Measurements from ENCODE around the gene TTC33.
"Not testable (repeated sequence)": the region's sequence is repeated elsewhere in the genome, so short reads cannot be mapped to it uniquely, and the experiment has no call there.

The TTC33 gene

GRCh38 chr5:40646266-40646665 is 109.5 kb downstream of the TTC33 start:
- Histone ChIP-seq H3K4me1 (ENCODE audit: low read depth, poor library complexity, severe bottlenecking) (peaks cover 16% of the 10 kb centered on the region), H3K27ac (no peak overlapping the region), H4K20me1 (ENCODE audit: insufficient read depth) (no peaks in the 10 kb centered on the region), H3K36me3 (ENCODE audit: insufficient read depth) (no peaks in the 10 kb centered on the region), H3K27me3 (ENCODE audit: insufficient read depth, low read depth) (no peaks in the 10 kb centered on the region), H3K9ac (no peak overlapping the region), H3K4me2 (no peak overlapping the region), H3K79me2 (ENCODE audit: insufficient read depth, low read depth) (no peaks in the 10 kb centered on the region), H3K4me3 (IDR thresholded peaks at IDR 0.05; ENCODE audit: insufficient read depth, low read depth, low read length) (no peak overlapping the region), H2AFZ (ENCODE audit: low read depth) (no peak overlapping the region)
- TF ChIP-seq CTCF (conservative IDR thresholded peaks at IDR 0.05; ENCODE audit: low read depth, low read length) = no peak

GRCh38 chr5:40639531-40639930 is 116.2 kb downstream of the TTC33 start:
- not testable (repeated sequence) for H3K4me3 ChIP-seq (IDR thresholded peaks at IDR 0.05; ENCODE audit: insufficient read depth, low read depth, low read length); H3K36me3 ChIP-seq (ENCODE audit: insufficient read depth); H3K79me2 ChIP-seq (ENCODE audit: insufficient read depth, low read depth); H3K9ac ChIP-seq; H3K4me2 ChIP-seq; H2AFZ ChIP-seq (ENCODE audit: low read depth); H4K20me1 ChIP-seq (ENCODE audit: insufficient read depth); H3K27ac ChIP-seq; H3K27me3 ChIP-seq (ENCODE audit: insufficient read depth, low read depth)
- H3K4me1 ChIP-seq (ENCODE audit: low read depth, poor library complexity, severe bottlenecking) = peaks cover 18% of the 10 kb centered on the region

DNA sequence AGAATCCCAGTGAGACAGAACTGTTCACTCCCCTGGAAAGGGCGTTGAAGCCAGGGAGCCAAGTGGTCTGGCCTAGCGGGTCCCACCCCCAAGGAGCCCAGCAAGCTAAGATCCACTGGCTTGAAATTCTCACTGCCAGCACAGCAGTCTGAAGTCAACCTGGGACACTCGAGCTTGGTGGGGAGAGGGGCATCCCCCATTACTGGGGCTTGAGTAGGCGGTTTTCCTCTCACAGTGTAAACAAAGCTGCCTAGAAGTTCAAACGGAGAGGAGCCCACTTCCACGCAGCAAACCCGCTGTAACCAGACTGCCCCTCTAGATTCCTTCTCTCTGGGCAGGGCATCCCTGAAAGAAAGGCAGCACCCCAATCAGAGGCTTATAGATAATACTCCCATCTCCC is 121.2 kb downstream of the TTC33 start:
- no peak overlapping the region for H3K4me3 ChIP-seq (IDR thresholded peaks at IDR 0.05; ENCODE audit: insufficient read depth, low read depth, low read length)
- H3K27me3 ChIP-seq (ENCODE audit: insufficient read depth, low read depth) = no peaks in the 10 kb centered on the region
- H3K9ac ChIP-seq = no peak overlapping the region
- H4K20me1 ChIP-seq (ENCODE audit: insufficient read depth) = no peaks in the 10 kb centered on the region
- TF ChIP-seq CTCF (conservative IDR thresholded peaks at IDR 0.05; ENCODE audit: low read depth, low read length) = no peak
- H3K4me2 ChIP-seq = no peak overlapping the region
- H3K4me1 ChIP-seq (ENCODE audit: low read depth, poor library complexity, severe bottlenecking) = no peaks in the 10 kb centered on the region
- no peaks in the 10 kb centered on the region for H3K36me3 ChIP-seq (ENCODE audit: insufficient read depth)
- H2AFZ ChIP-seq (ENCODE audit: low read depth) = no peak overlapping the region
- H3K79me2 ChIP-seq (ENCODE audit: insufficient read depth, low read depth) = no peaks in the 10 kb centered on the region
- H3K27ac ChIP-seq = no peak overlapping the region

DNA sequence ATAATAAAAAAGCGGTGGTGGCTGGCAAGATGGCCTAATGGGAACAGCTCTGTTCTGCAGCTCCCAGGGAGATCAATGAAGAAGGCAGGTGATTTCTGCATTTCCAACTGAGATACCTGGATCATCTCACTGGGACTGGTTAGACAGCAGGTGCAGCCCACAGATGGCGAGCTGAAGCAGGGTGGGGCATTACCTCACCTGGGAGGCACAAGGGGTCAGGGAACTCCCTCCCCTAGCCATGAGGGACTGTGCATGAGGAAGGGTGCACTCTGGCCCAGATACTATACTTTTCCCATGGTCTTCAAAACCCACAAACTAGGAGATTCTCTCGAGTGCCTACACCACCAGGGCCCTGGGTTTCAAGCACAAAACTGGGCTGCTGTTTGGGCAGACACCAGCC is 121.6 kb downstream of the TTC33 start:
- Histone ChIP-seq H2AFZ (ENCODE audit: low read depth) (no peak overlapping the region), H3K27me3 (ENCODE audit: insufficient read depth, low read depth) (no peaks in the 10 kb centered on the region), H3K9ac (no peak overlapping the region), H3K27ac (no peak overlapping the region), H3K4me2 (no peak overlapping the region), H3K36me3 (ENCODE audit: insufficient read depth) (no peaks in the 10 kb centered on the region), H4K20me1 (ENCODE audit: insufficient read depth) (no peaks in the 10 kb centered on the region), H3K4me1 (ENCODE audit: low read depth, poor library complexity, severe bottlenecking) (no peaks in the 10 kb centered on the region), H3K4me3 (IDR thresholded peaks at IDR 0.05; ENCODE audit: insufficient read depth, low read depth, low read length) (no peak overlapping the region), H3K79me2 (ENCODE audit: insufficient read depth, low read depth) (no peaks in the 10 kb centered on the region)
- no peak for TF ChIP-seq CTCF (conservative IDR thresholded peaks at IDR 0.05; ENCODE audit: low read depth, low read length)

DNA sequence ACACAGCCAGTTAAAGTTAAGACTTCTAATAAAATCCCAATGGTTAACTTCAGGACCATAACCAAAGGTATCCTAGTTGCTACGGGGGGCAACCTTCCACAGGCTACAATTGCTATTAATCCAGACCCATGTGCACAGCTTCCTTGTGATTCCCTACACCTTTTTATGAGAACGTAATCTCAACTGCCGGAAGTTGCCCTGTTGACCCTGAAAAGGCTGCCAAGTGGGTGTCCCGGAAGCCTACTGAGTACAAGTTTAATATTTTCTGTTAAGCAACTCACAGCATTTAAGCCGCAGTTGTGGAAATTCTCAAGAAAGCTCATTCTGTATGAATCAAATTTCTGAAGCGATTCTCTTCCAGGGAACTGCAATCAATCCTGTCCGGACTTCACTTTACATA is 124.5 kb downstream of the TTC33 start:
- no peaks in the 10 kb centered on the region for H3K4me1 ChIP-seq (ENCODE audit: low read depth, poor library complexity, severe bottlenecking)
- H4K20me1 ChIP-seq (ENCODE audit: insufficient read depth) = no peaks in the 10 kb centered on the region
- H2AFZ ChIP-seq (ENCODE audit: low read depth) = no peak overlapping the region
- no peaks in the 10 kb centered on the region for H3K36me3 ChIP-seq (ENCODE audit: insufficient read depth)
- TF ChIP-seq CTCF (conservative IDR thresholded peaks at IDR 0.05; ENCODE audit: low read depth, low read length) = no peak
- no peak overlapping the region for H3K27ac ChIP-seq
- no peaks in the 10 kb centered on the region for H3K79me2 ChIP-seq (ENCODE audit: insufficient read depth, low read depth)
- H3K4me2 ChIP-seq = no peak overlapping the region
- no peak overlapping the region for H3K4me3 ChIP-seq (IDR thresholded peaks at IDR 0.05; ENCODE audit: insufficient read depth, low read depth, low read length)
- H3K9ac ChIP-seq = no peak overlapping the region
- H3K27me3 ChIP-seq (ENCODE audit: insufficient read depth, low read depth) = no peaks in the 10 kb centered on the region

Data from KMS-11 (cell line).